ENCODE results near the gene GPR149.

DNA sequence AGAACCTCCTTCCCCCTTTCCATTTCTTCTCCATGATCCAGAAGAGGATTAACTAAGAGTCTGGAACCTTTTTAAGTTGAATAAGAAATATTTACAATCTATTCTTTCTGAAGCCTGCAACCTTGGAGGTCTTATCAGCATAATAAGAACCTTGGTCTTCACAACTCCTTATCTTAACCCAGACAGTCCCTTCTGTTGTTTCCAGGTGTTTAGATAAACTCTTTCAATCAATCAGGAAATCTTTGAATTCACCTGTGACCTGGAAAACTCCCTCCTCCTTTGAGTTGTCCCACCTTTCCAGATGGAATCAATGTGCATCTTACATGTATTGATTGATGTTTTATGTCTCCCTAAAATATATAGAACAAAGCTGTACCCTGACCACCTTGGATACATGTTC lies 102.1 kb downstream of the GPR149 start:
- TF ChIP-seq CTCF (IDR thresholded peaks at IDR 0.05; ENCODE audit: insufficient read depth, low read depth, low read length) (no peak), EZH2 (IDR thresholded peaks at IDR 0.05; ENCODE audit: insufficient read depth, low read length) (no peak)
